ENCODE data around the gene NOP9. TPM values are rescaled to one million over a fixed set of nuclear protein-coding genes. Genes with fewer than 3 reads are reported as not detected.

NOP9 gene
- total and polyA plus RNA-seq, 9 of the 15 experiments (the other 6 are each of a cell fraction or from before 2014, with no cell fraction given): 1.0 to 27.9 (median 15.1) TPM

- TF ChIP-seq BCLAF1 (IDR thresholded peaks at IDR 0.05; ENCODE audit: borderline replicate concordance in 1 of 2, control insufficient read depth in 1 of 2, low read depth in 2 of 2, low read length in 1 of 2): no peak
- no peak for TF ChIP-seq PHTF2 (CRISPR knock-in tag; IDR thresholded peaks at IDR 0.05)
- peak; percentile 74 for TF ChIP-seq POLR2G (IDR thresholded peaks at IDR 0.05; ENCODE audit: low read depth, low read length)
- TF ChIP-seq KDM5B (IDR thresholded peaks at IDR 0.05; ENCODE audit: insufficient replicate concordance, low read depth, low read length): no peak
- TF ChIP-seq, protein P1, sequence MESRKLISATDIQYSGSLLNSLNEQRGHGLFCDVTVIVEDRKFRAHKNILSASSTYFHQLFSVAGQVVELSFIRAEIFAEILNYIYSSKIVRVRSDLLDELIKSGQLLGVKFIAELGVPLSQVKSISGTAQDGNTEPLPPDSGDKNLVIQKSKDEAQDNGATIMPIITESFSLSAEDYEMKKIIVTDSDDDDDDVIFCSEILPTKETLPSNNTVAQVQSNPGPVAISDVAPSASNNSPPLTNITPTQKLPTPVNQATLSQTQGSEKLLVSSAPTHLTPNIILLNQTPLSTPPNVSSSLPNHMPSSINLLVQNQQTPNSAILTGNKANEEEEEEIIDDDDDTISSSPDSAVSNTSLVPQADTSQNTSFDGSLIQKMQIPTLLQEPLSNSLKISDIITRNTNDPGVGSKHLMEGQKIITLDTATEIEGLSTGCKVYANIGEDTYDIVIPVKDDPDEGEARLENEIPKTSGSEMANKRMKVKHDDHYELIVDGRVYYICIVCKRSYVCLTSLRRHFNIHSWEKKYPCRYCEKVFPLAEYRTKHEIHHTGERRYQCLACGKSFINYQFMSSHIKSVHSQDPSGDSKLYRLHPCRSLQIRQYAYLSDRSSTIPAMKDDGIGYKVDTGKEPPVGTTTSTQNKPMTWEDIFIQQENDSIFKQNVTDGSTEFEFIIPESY (CRISPR knock-in tag; IDR thresholded peaks at IDR 0.05): 0 out of 2 replicates have a peak, but pooled peaks have one; percentile 16
- peak; percentile 33 to 48; a peak in 3 of 4 replicates for TF ChIP-seq RAD21 (CRISPR knock-in tag; conservative IDR thresholded peaks at IDR 0.05 in 1 of 2, IDR thresholded peaks at IDR 0.05 in 1 of 2)
- TF ChIP-seq GATA2 (CRISPR knock-in tag; IDR thresholded peaks at IDR 0.05): 0 out of 2 replicates have a peak, but pooled peaks have one; percentile 25
- 0 out of 2 replicates have a peak, but pooled peaks have one; percentile 59 for TF ChIP-seq NR3C1 (CRISPR knock-in tag; IDR thresholded peaks at IDR 0.05)
- no peak for TF ChIP-seq ZNF133 (CRISPR knock-in tag; IDR thresholded peaks at IDR 0.05)
- TF ChIP-seq SPI1 (IDR thresholded peaks at IDR 0.05; ENCODE audit: borderline replicate concordance, low read depth, low read length): no peak
- TF ChIP-seq ZFP36 (IDR thresholded peaks at IDR 0.05; ENCODE audit: low read depth, low read length, partially characterized antibody): peak; percentile 34
- TF ChIP-seq PBX2 (CRISPR knock-in tag; IDR thresholded peaks at IDR 0.05; ENCODE audit: low read depth): no peak
- TF ChIP-seq PBX2 (tag; conservative IDR thresholded peaks at IDR 0.05; ENCODE audit: low read depth): no peak
- peak; percentile 40; the same call in 1 of the 2 replicates for TF ChIP-seq KDM2B (CRISPR knock-in tag; IDR thresholded peaks at IDR 0.05)
- peak; percentile 63; the same call in 1 of the 2 replicates for TF ChIP-seq TCF3 (CRISPR knock-in tag; IDR thresholded peaks at IDR 0.05)
- TF ChIP-seq RB1 (IDR thresholded peaks at IDR 0.05; ENCODE audit: low read depth): no peak
- TF ChIP-seq DPF2 (IDR thresholded peaks at IDR 0.05): no peak
- no peak for TF ChIP-seq C11orf30 (IDR thresholded peaks at IDR 0.05; ENCODE audit: low read depth)
- TF ChIP-seq RHOXF2B (CRISPR knock-in tag; conservative IDR thresholded peaks at IDR 0.05): no peak
- TF ChIP-seq KAT7 (CRISPR knock-in tag; IDR thresholded peaks at IDR 0.05; ENCODE audit: borderline replicate concordance): peak; percentile 56; the same call in 1 of the 2 replicates
These were observed 32.8 kb downstream of the NOP9 start (continued) for GRCh38 chr14:24332268-24332993.
